SHP77 (cell line): ENCODE results near the gene PCDHGA10.
"Not testable (repeated sequence)": the region's sequence is repeated elsewhere in the genome, so short reads cannot be mapped to it uniquely, and the experiment has no call there.

ENCODE experiments used
- DNase-seq, 2 experiments: peaks; one replicate each; lab custom pipeline; 2025; lab: John Stamatoyannopoulos, UW

The PCDHGA10 gene

GRCh38 chr5:141392429-141393198, 20.2 kb upstream of the PCDHGA10 start, which contains the start of gene PCDHGA8:
PCDHGA8 (plus strand) TSS chr5:141392633; CDS start chr5:141392814, 181 bp downstream.
- DNase-seq, result no peak

GRCh38 chr5:141393267-141393666, 19.5 kb upstream of the PCDHGA10 start:
- no peak for DNase-seq

- not testable (repeated sequence) for DNase-seq
These were observed 18.2 kb upstream of the PCDHGA10 start for GRCh38 chr5:141394401-141395187.

- not testable (repeated sequence) for DNase-seq
These were observed 14.8 kb upstream of the PCDHGA10 start, which contains the start of gene PCDHGB5 for GRCh38 chr5:141397756-141398551. PCDHGB5 (plus strand) TSS chr5:141397947; CDS start chr5:141398128, 181 bp downstream.

- DNase-seq, result no peak
These were observed 14.2 kb upstream of the PCDHGA10 start for GRCh38 chr5:141398608-141399007.

- DNase-seq, result no peak
These were observed 13.1 kb upstream of the PCDHGA10 start for GRCh38 chr5:141399555-141400258.

- peak; percentile 6 to 10 for DNase-seq
These were observed 10.1 kb upstream of the PCDHGA10 start, which contains the start of gene PCDHGA9 for GRCh38 chr5:141402553-141403243. PCDHGA9 (plus strand) TSS chr5:141402778; CDS start chr5:141402953, 175 bp downstream.

GRCh38 chr5:141403387-141403786, 9.4 kb upstream of the PCDHGA10 start:
- DNase-seq, result no peak

- DNase-seq, result not testable (repeated sequence)
These were observed 4.8 kb upstream of the PCDHGA10 start, which contains the start of gene PCDHGB6 for GRCh38 chr5:141407790-141408505. PCDHGB6 (plus strand) TSS chr5:141408021; CDS start chr5:141408203, 182 bp downstream.

GRCh38 chr5:141409598-141410306, 3.0 kb upstream of the PCDHGA10 start:
- no peak for DNase-seq

GRCh38 chr5:141411575-141411974, 1.2 kb upstream of the PCDHGA10 start:
- no peak for DNase-seq

- no peak for DNase-seq
These were observed 818 bp downstream of the PCDHGA10 start for GRCh38 chr5:141413540-141414069.

- DNase-seq, result not testable (repeated sequence)
These were observed 1.9 kb downstream of the PCDHGA10 start for GRCh38 chr5:141414548-141415274.

GRCh38 chr5:141415275-141415618, 2.5 kb downstream of the PCDHGA10 start:
- not testable (repeated sequence) for DNase-seq

- DNase-seq, result peak; percentile 9 to 31
These were observed 4.8 kb downstream of the PCDHGA10 start, which contains the start of gene PCDHGB7 for GRCh38 chr5:141417494-141418172. PCDHGB7 (plus strand) TSS chr5:141417677; CDS start chr5:141417860, 183 bp downstream.

- DNase-seq, result no peak
These were observed 6.5 kb downstream of the PCDHGA10 start for GRCh38 chr5:141419074-141419880.
